COR-L47 (cell line): ENCODE data around the gene GPATCH1.
A peak's percentile ranks its signal among the peaks of the same experiment; 100 is the strongest.
"Not testable (repeated sequence)": the region's sequence is repeated elsewhere in the genome, so short reads cannot be mapped to it uniquely, and the experiment has no call there.

Source experiments
- DNase-seq: peaks from one replicate; lab custom pipeline; 2025; lab: John Stamatoyannopoulos, UW

Gene GPATCH1

DNA sequence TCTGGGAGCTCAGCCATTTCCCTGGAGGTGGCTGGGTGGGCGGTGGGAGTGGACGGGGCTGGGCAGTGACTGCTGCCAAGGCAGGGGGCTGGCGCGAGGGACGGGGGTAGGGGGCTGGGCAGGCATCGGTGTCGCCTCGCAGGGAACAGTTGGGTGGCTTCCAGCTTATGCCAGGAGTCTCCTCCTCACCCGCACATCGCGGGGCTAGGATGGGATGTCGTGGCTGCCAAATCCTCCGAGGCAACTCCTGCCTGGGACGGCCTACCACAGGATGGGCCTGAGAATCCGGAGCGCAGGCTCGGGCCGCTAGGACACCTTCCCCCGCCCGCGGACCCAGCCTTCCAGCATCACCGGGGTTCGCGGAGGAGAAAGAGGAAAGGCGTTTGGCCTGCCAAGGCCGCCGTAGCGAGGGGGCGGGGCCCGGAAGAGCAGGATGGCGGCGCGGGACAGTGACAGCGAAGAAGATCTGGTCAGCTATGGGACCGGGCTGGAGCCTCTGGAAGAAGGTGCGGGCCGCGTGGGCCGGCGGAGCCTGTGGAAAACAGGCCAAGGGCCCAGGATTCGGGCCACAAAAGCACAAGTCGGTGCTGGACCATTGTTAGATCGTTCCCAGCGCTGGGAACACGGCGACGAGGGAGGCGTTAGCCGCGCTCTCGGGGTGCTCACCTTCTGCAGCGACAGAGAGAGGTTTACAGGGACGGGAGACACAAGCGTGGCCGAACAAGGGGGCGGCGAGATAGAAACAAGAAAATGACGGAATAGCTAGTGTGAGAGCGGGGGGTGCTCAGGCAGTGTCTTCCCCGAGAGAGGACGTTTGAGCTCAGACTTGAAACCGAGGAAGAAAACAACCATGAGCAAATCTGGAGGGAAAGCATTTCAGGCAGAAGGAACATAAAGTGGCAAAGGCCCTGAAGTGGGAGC lies at the start of gene GPATCH1:
Gene GPATCH1 (plus strand): TSS at position 421 of the 921 bp plus-strand sequence. CDS start 13 bp downstream, at position 434.
- peak; percentile 64 for DNase-seq

- peak; percentile 79 for DNase-seq
Observed at GRCh38 chr19:33032218-33032781, 48.7 kb upstream of the GPATCH1 start.

DNA sequence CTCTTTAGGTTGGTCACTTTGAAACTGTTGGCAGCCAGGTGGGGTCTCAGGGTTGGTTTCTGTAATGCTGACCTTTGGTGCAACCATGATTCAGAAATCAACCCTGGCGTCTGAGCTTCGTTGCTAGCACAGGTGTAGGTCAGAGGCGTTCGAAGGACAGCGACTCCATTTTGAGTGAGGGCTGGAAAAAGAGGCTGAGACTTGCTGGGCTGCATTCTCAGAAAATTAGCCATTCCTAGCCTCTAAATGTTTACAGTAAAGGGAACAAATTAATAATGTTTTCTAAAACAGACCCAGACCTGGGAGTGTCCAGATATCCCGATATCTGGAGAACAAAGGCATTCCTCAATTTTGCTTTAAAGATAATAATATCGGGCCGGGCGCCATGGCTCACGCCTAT lies 45.5 kb upstream of the GPATCH1 start:
- no peak for DNase-seq

DNA sequence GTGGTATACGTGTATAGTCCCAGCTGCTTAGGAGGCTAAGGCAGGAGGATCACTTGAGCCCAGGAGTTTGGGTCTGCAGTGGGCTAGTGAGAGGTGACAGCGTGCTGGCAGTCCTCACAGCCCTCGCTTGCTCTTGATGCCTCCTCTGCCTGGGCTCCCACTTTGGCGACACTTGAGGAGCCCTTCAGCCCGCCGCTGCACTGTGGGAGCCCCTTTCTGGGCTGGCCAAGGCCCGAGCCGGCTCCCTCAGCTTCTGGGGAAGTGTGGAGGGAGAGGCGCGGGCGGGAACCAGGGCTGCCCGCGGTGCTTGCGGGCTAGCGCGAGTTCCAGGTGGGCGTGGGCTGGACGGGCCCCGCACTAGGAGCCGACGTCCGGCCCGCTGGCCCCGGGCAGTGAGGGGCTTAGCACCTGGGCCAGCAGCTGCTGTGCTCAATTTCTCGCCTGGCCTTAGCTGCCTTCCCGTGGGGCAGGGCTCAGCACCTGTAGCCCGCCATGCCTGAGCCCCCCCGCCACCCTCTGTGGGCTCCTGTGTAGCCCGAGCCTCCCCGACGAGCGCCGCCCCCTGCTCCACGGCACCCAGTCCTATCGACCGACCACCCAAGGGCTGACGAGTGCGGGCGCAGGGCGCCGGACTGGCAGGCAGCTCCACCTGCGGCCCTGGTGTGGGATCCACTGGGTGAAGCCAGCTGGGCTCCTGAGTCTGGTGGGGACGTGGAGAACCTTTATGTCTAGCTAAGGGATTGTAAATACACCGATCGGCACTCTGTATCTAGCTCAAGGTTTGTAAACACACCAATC lies 44.4 kb upstream of the GPATCH1 start:
- DNase-seq = not testable (repeated sequence)

GRCh38 chr19:33037168-33038025 lies 43.6 kb upstream of the GPATCH1 start:
- DNase-seq = not testable (repeated sequence)

GRCh38 chr19:33039108-33039599 lies 41.8 kb upstream of the GPATCH1 start:
- DNase-seq = no peak

GRCh38 chr19:33039815-33040214 lies 41.2 kb upstream of the GPATCH1 start:
- DNase-seq = no peak

DNA sequence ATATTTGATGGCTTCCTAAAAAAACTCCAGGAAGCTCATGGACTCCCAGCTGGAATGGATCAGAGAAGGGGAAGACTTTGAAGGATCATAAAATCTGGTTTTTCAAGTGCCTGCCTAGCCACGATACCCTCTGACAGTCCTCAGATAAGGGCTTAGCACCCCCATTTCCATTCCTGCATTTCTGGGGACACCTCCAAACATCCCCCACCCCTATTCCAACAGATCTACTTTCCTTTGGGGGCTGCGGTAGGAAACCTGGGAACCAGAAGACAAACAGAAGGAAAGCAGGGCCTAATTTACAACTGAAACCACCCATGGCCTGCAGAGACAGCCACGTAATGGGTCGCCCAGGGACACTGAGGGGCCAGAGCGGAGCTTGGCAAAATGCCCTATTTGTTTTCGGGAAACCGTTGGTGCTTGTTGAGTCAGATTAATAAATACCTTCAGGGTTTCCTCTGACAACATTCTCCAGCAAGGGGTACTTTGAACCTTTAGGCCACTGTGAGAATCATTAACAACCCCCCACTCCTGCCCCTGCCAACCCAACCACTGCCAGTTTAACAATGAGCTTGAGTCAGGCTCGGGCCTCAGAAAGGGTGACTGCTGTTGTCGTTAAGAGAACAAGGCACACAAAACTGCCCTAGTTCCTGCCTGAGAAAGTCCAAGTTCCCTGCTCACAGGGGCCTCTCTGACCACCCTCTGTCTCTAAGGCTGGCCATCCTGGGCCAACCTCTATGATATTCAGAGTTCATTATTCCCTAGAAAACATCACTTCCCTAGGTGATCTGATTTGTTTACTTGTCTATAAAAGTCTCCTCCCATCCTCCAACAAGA lies 39.8 kb upstream of the GPATCH1 start:
- no peak for DNase-seq

DNA sequence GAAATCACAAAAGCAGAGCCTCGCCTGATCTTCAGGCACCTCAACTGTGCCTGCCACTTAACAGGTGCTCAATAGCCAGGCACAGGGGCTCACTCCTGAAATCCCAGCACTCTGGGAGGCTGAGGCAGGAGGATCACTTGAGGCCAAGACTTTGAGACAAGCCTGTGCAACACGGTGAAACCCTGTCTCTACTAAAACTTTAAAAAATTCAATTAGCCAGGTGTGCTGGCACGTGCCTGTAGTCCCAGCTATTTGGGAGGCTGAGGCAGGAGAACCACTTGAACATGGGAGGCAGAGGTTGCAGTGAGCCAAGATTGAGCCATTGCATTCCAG lies 39.2 kb upstream of the GPATCH1 start:
- DNase-seq = not testable (repeated sequence)

DNA sequence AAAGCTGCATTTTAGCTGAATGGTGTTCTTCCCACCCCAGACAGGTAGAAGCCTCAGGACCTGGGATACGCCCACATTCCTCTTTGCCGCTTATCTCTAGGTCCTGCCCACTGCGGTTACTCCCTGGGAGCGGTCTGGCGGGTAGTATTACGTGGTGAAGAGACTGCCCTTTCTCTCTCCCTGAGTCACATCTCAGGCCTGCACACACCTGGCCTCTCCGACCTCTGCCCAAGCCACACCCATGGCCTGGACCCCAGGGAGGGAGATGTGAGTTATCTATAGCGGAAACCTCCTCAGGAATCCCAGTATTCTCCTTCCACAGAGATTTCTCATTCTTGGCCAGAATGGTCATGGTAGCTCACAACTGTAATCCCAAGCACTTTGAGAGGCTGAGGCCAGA lies 33.6 kb upstream of the GPATCH1 start:
- no peak for DNase-seq

- no peak for DNase-seq
Observed at GRCh38 chr19:33048806-33049676, 31.9 kb upstream of the GPATCH1 start.

- no peak for DNase-seq
Observed at GRCh38 chr19:33050110-33050509, 30.9 kb upstream of the GPATCH1 start.

DNA sequence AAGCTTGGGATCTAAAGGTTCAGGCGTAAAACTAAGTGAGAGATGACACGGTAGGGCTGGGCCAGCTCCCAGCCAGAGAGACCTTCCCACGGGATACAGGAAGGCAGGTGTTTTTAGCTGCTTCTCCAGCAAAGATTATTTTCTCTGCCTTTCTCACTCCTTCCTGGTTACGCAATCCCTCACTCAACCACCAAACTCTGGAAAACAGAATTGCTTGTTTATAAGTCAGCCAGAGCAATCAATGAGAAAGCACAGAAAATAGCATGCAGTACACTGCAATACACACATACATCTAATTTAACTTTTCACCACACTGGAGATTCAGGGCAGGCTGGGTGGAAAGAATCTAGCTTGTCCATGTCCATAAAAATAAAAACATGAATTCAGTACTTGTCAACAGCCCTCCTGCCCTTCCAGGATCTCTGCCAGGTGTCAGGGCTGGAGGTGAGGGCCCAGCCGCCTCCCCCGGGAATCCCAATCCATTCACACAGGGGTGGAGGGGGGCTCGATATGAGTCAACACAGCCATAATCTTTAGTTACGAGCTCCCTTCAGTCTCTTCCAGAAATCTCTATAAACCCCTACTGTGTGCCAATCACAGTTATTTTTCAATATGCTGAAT lies 28.5 kb upstream of the GPATCH1 start:
- DNase-seq = no peak

GRCh38 chr19:33054623-33055022 lies 26.4 kb upstream of the GPATCH1 start:
- DNase-seq = peak; percentile 43

DNA sequence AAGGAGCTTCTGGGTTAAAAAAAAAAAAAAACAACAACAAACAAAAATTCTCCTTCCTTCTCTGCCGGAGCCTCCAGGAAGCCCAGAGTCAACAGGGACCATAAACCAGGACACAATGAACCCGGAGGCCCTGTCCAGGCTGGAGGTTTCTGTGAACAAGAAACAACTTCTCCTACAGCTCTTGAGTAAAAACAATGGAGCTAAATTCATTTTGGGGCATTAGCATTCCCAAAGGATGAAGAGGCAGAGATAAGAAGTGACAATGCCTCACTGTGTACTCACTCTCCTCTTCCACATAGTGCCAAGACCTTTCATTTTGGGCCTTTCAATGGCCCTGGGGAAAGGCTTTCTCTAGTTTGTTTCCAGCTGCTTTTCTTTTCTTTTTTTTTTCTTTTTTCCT lies 25.3 kb upstream of the GPATCH1 start:
- no peak for DNase-seq

GRCh38 chr19:33060586-33060985 lies 20.4 kb upstream of the GPATCH1 start:
- DNase-seq = no peak

GRCh38 chr19:33062902-33063301 lies 18.1 kb upstream of the GPATCH1 start:
- no peak for DNase-seq

- peak; percentile 61 for DNase-seq
Observed at GRCh38 chr19:33063356-33063752, 17.6 kb upstream of the GPATCH1 start.
